NCI-H748 treated with DMSO at 0.1 percent for 48 hours (cell line): ENCODE measurements around the gene CEP135.

Source experiments
- DNase-seq: peaks from one replicate; lab custom pipeline; 2025; lab: John Stamatoyannopoulos, UW

The CEP135 gene

DNA sequence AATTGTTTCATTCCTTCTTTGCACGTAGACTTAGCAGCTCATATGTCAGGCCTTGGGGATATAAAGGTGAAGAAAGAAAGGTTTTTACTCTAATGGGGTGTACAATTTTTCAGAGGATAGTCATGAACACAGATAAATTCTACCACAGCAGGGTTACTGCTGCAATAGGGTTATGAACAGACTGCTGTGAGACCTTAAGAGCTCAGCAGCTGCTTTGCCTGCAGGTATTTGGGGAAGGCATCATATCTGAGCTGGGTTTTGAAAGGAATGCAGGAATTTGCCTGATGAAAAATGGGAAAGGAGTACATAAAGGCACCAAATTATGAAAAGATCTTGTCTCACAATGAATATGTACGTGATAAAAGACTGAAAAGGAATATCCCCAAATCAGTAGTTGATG is 128.9 kb downstream of the CEP135 start:
- no peak for DNase-seq

DNA sequence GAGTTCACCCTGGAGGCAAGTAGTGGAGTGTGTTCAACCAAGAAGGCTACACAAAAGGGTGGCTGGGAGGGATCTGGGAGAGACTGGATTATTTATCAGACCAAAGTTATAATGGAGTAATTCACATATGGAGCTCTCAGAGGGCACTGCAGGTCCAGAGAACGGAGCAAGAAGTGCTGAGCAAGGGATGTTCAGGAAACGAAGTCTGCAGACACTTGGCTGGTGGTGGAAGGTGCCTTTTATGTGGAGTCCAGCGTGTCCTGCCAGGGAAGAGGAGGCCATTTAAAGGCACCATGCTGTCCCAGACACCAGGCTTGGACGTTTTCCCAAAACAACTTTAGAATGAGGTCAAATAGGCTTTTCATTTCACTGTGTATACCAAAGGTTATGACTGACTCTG is 130.1 kb downstream of the CEP135 start:
- no peak for DNase-seq

DNA sequence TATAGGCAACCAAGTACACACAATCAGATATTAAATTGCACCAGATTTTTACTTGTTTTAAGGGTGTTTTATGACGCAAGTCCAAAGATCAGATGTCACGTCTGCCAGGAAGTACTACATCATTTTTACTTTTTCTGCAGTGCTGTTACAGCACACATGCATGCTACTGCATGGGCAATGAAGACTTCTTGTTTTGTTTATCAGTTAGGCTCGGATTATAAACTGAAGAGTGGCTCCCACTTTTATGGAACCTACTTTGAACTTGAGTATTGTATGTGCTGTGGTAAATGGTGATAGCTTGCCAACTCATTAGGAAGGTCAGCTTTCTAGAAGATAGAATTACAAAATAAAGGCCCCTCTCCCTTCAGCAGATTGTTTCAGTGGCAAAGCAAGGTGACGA is 131.6 kb downstream of the CEP135 start:
- DNase-seq: no peak

GRCh38 chr4:56082829-56083228 is 134.1 kb downstream of the CEP135 start:
- DNase-seq: no peak
